H9 (cell line): ENCODE measurements around the gene PADI4. TPM values are rescaled to one million over a fixed set of nuclear protein-coding genes. Genes with fewer than 3 reads are reported as not detected.

ENCODE experiments used
- DNase-seq: peaks from one replicate; pipeline ENCODE4 v3.0.0-alpha.2; 2017
- H2AFZ ChIP-seq: one replicate; pipeline ENCODE4 v1.6.1; 2013; ENCODE audit warnings: mild to moderate bottlenecking, low read length, control low read depth, moderate library complexity
- H2AK5ac ChIP-seq: 2 replicates; pipeline ENCODE4 v1.6.1; 2013; ENCODE audit warnings: low read length, control low read depth, mixed read lengths; ENCODE audit not compliant: insufficient read length
- H2BK120ac ChIP-seq: one replicate; pipeline ENCODE4 v1.6.1; 2013; ENCODE audit warnings: low read depth, mild to moderate bottlenecking, low read length, control low read depth, inconsistent platforms; ENCODE audit not compliant: poor library complexity, severe bottlenecking
- H2BK12ac ChIP-seq: 2 replicates; pipeline ENCODE4 v1.6.1; 2013; ENCODE audit warnings: low read length, control low read depth, mixed read lengths, low read depth; ENCODE audit not compliant: insufficient read length
- H2BK15ac ChIP-seq: 2 replicates; pipeline ENCODE4 v1.6.1; 2013; ENCODE audit warnings: low read depth, low read length, control low read depth
- H2BK20ac ChIP-seq: one replicate; pipeline ENCODE4 v1.6.1; 2013; ENCODE audit warnings: low read depth, mild to moderate bottlenecking, low read length, control low read depth, inconsistent platforms; ENCODE audit not compliant: poor library complexity, severe bottlenecking
- H2BK5ac ChIP-seq: 2 replicates; pipeline ENCODE4 v1.6.1; 2013; ENCODE audit warnings: low read length, control low read depth, mixed read lengths; ENCODE audit not compliant: insufficient read length
- H3K14ac ChIP-seq: 2 replicates; pipeline ENCODE4 v1.6.1; 2013; ENCODE audit warnings: low read length, control low read depth; ENCODE audit not compliant: insufficient read depth
- H3K18ac ChIP-seq: 2 replicates; pipeline ENCODE4 v1.6.1; 2013; ENCODE audit warnings: low read depth, mild to moderate bottlenecking, mixed read lengths, low read length, control low read depth; ENCODE audit not compliant: insufficient read length
- H3K23ac ChIP-seq: 2 replicates; pipeline ENCODE4 v1.6.1; 2013; ENCODE audit warnings: low read length, control low read depth, mixed read lengths, low read depth; ENCODE audit not compliant: insufficient read length
- H3K23me2 ChIP-seq: 2 replicates; pipeline ENCODE4 v1.6.1; 2013; ENCODE audit warnings: low read depth, mild to moderate bottlenecking, mixed read lengths, low read length, control low read depth; ENCODE audit not compliant: insufficient read length, poor library complexity, severe bottlenecking
- H3K27ac ChIP-seq: 2 replicates; pipeline ENCODE4 v1.5.1; 2013; ENCODE audit warnings: low read length, control low read depth, mixed read lengths, low read depth; ENCODE audit not compliant: insufficient read length
- H3K27me3 ChIP-seq: 2 replicates; pipeline ENCODE4 v1.6.1; 2013; ENCODE audit warnings: low read length, control low read depth, inconsistent platforms; ENCODE audit not compliant: insufficient read depth
- H3K4ac ChIP-seq: 2 replicates; pipeline ENCODE4 v1.6.1; 2013; ENCODE audit warnings: low read depth, mild to moderate bottlenecking, control low read depth, inconsistent platforms, low read length, moderate library complexity
- H3K4me1 ChIP-seq: 2 replicates; pipeline ENCODE4 v1.6.1; 2013; ENCODE audit warnings: low read length, control low read depth, inconsistent platforms; ENCODE audit not compliant: insufficient read depth
- H3K4me2 ChIP-seq: 2 replicates; pipeline ENCODE4 v1.6.1; 2013; ENCODE audit warnings: low read length, control low read depth, mixed read lengths; ENCODE audit not compliant: insufficient read length, insufficient read depth
- H3K56ac ChIP-seq: 2 replicates; pipeline ENCODE4 v1.6.1; 2013; ENCODE audit warnings: low read depth, mild to moderate bottlenecking, mixed read lengths, low read length, control low read depth; ENCODE audit not compliant: insufficient read length
- H3K79me1 ChIP-seq: 2 replicates; pipeline ENCODE4 v1.6.1; 2013; ENCODE audit warnings: low read depth, mild to moderate bottlenecking, moderate library complexity, low read length, control low read depth, inconsistent platforms; ENCODE audit not compliant: insufficient read depth, poor library complexity, severe bottlenecking
- H3K79me2 ChIP-seq: 2 replicates; pipeline ENCODE4 v1.6.1; 2013; ENCODE audit warnings: low read length, control low read depth, inconsistent platforms; ENCODE audit not compliant: insufficient read depth
- H3K9ac ChIP-seq: 2 replicates; pipeline ENCODE4 v1.6.1; 2013; ENCODE audit warnings: low read length, control low read depth, mixed read lengths; ENCODE audit not compliant: insufficient read length; ENCODE audit errors: extremely low read depth
- H3K9me3 ChIP-seq: one replicate; pipeline ENCODE4 v1.6.1; 2013; ENCODE audit warnings: low read depth, low read length, inconsistent platforms; ENCODE audit not compliant: control insufficient read depth
- H3T11ph ChIP-seq: one replicate; pipeline ENCODE4 v1.6.1; 2013; ENCODE audit warnings: mild to moderate bottlenecking, low read length, control low read depth, inconsistent platforms
- H4K20me1 ChIP-seq: one replicate; pipeline ENCODE4 v1.6.1; 2013; ENCODE audit not compliant: control insufficient read depth, insufficient read length, insufficient read depth
- H4K5ac ChIP-seq: 2 replicates; pipeline ENCODE4 v1.6.1; 2013; ENCODE audit warnings: low read depth, mild to moderate bottlenecking, mixed read lengths, low read length, control low read depth; ENCODE audit not compliant: insufficient read length
- H4K8ac ChIP-seq: replicated peaks from 2 replicates; pipeline ENCODE4 v1.6.1; 2013; ENCODE audit warnings: low read length, control low read depth, mixed read lengths, low read depth; ENCODE audit not compliant: insufficient read length
- H4K91ac ChIP-seq: 2 replicates; pipeline ENCODE4 v1.6.1; 2013; ENCODE audit warnings: low read depth, mild to moderate bottlenecking, moderate library complexity, mixed read lengths, low read length, control low read depth; ENCODE audit not compliant: insufficient read length
- H3K27ac Mint-ChIP-seq, 3 experiments: 2 replicates in 2 of 3; 3 replicates in 1 of 3; pipeline ENCODE4 v1.8.0; 2020 to 2021; ENCODE audit warnings: mixed read lengths in 3 of 3, mild to moderate bottlenecking in 1 of 3, moderate library complexity in 1 of 3
- H3K27me3 Mint-ChIP-seq: 2 replicates; pipeline ENCODE4 v1.8.0; 2021; ENCODE audit warnings: low read depth, mild to moderate bottlenecking, moderate library complexity, mixed read lengths
- H3K36me3 Mint-ChIP-seq, 3 experiments: 2 replicates in 2 of 3; 3 replicates in 1 of 3; pipeline ENCODE4 v1.8.0; 2020 to 2021; ENCODE audit warnings: low read depth in 3 of 3, mixed read lengths in 3 of 3; ENCODE audit not compliant: insufficient read depth in 1 of 3
- H3K4me1 Mint-ChIP-seq, 2 experiments: 2 replicates each; pipeline ENCODE4 v1.8.0; 2020; ENCODE audit warnings: mixed read lengths in 2 of 2
- H3K4me3 Mint-ChIP-seq, 2 experiments: 2 replicates in 1 of 2; 3 replicates in 1 of 2; pipeline ENCODE4 v1.8.0; 2020 to 2021; ENCODE audit warnings: mild to moderate bottlenecking in 2 of 2, mixed read lengths in 2 of 2, moderate library complexity in 1 of 2
- H3K9me3 Mint-ChIP-seq, 2 experiments: 2 replicates in 1 of 2; 3 replicates in 1 of 2; pipeline ENCODE4 v1.8.0; 2020; ENCODE audit warnings: mild to moderate bottlenecking in 2 of 2, mixed read lengths in 2 of 2, moderate library complexity in 1 of 2
- CTCF ChIP-seq: fragments of 200-600 bp; sonication (generic); conservative IDR thresholded peaks from 3 replicates; pipeline ENCODE4 v1.8.0; 2021; ENCODE audit warnings: antibody characterized with exemption, mild to moderate bottlenecking
- WGBS: extraction: QIAGEN DNeasy Blood & Tissue Kit; methylation state at CpG from one replicate; pipeline ENCODE4 v1.1.7; 2013; ENCODE audit warnings: missing lambda C conversion rate, low lambda C conversion rate, mixed read lengths; ENCODE audit not compliant: insufficient read length; ENCODE audit errors: extremely low coverage; 5-methylcytosine and 5-hydroxymethylcytosine counted together
- total RNA-seq: library from RNA; stranded (reverse); gene quantifications from 2 replicates; pipeline ENCODE4 v1.2.1, GENCODE V29; 2021

The PADI4 gene
- total RNA-seq, 1 experiment from 2014 or later = 0.13 TPM

DNA sequence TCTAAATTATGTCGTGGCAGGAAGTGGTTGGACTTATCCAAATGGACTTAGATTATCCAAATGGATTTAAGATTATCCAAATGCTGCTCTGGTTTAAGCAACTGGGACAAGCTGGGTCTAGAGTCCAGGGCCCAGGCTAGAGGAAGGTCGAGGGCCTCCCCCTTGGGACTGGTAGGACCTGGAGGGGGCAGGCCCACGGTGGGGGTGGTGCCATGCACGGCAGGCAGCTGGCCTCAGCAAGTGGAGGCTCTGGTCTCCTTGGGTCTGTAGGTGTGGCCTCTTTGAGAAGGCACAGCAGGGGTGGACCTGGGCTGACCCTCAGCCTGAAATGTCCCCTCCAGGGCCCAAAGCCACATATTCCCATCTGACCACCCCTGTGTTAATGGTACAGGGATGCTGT, 93.8 kb downstream of the PADI4 start:
- no peaks in the 10 kb centered on the region for H3K9me3 ChIP-seq
- H3K4me2 ChIP-seq = no peak overlapping the region
- H3K27ac Mint-ChIP-seq = no peak overlapping the region
- WGBS = no CpG with 5 or more reads among the region's 4 CpGs
- H4K5ac ChIP-seq = no peak overlapping the region
- no peaks in the 10 kb centered on the region for H3K9me3 Mint-ChIP-seq
- H4K91ac ChIP-seq = no peak overlapping the region
- H2AFZ ChIP-seq = no peak overlapping the region
- no peak overlapping the region for H2AK5ac ChIP-seq
- no peak overlapping the region for H3K4ac ChIP-seq
- peaks cover 26 to 35% of the 10 kb centered on the region in 2 experiments for H3K4me1 Mint-ChIP-seq
- H3K27me3 ChIP-seq = no peaks in the 10 kb centered on the region
- H3T11ph ChIP-seq = no peak overlapping the region
- no peak overlapping the region for H2BK5ac ChIP-seq
- H2BK120ac ChIP-seq = no peak overlapping the region
- no peaks in the 10 kb centered on the region for H4K20me1 ChIP-seq
- H3K23me2 ChIP-seq = no peaks in the 10 kb centered on the region
- H3K79me1 ChIP-seq = no peaks in the 10 kb centered on the region
- no peak for DNase-seq
- H3K4me3 Mint-ChIP-seq = no peak overlapping the region
- H3K79me2 ChIP-seq = no peaks in the 10 kb centered on the region
- no peaks in the 10 kb centered on the region for H3K4me1 ChIP-seq
- H4K8ac ChIP-seq = no peak overlapping the region
- no peak overlapping the region for H2BK12ac ChIP-seq
- H3K27me3 Mint-ChIP-seq = peaks cover 4% of the 10 kb centered on the region
- H3K56ac ChIP-seq = no peak overlapping the region
- no peak overlapping the region for H2BK15ac ChIP-seq
- no peak overlapping the region for H3K18ac ChIP-seq
- H2BK20ac ChIP-seq = no peak overlapping the region
- H3K23ac ChIP-seq = no peak overlapping the region
- no peak for TF ChIP-seq CTCF
- no peak overlapping the region for H3K9ac ChIP-seq
- H3K36me3 Mint-ChIP-seq = peaks cover 0 to 15% (median 6%) of the 10 kb centered on the region in 3 experiments; a peak in 5 of 7 replicates
- H3K27ac ChIP-seq = no peak overlapping the region
- no peak overlapping the region for H3K14ac ChIP-seq
